Activated CD4-positive, alpha-beta T cell treated with anti-CD3 and anti-CD28 coated beads for 1 hour (primary cell): ENCODE data around the gene BOLA3.
"Not testable (repeated sequence)": the region's sequence is repeated elsewhere in the genome, so short reads cannot be mapped to it uniquely, and the experiment has no call there.

Source experiments
- DNase-seq: peaks from one replicate; pipeline ENCODE4 v3.0.0-alpha.2; 2020

Gene BOLA3

DNA sequence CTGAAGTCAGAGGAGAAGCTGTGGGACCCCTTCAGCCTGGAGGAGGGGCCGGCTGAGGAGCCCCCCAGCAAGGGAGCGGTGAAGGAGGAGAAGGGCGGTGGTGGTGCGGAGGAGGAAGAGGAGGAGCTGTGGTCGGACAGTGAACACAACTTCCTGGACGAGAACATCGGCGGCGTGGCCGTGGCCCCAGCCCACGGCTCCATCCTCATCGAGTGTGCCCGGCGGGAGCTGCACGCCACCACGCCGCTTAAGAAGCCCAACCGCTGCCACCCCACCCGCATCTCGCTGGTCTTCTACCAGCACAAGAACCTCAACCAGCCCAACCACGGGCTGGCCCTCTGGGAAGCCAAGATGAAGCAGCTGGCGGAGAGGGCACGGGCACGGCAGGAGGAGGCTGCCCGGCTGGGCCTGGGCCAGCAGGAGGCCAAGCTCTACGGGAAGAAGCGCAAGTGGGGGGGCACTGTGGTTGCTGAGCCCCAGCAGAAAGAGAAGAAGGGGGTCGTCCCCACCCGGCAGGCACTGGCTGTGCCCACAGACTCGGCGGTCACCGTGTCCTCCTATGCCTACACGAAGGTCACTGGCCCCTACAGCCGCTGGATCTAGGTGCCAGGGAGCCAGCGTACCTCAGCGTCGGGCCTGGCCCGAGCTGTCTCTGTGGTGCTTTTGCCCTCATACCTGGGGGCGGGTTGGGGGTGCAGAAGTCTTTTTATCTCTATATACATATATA, 46.0 kb downstream of the BOLA3 start:
- DNase-seq: no peak

- no peak for DNase-seq
Measured at GRCh38 chr2:74100254-74101216, 47.2 kb downstream of the BOLA3 start.

DNA sequence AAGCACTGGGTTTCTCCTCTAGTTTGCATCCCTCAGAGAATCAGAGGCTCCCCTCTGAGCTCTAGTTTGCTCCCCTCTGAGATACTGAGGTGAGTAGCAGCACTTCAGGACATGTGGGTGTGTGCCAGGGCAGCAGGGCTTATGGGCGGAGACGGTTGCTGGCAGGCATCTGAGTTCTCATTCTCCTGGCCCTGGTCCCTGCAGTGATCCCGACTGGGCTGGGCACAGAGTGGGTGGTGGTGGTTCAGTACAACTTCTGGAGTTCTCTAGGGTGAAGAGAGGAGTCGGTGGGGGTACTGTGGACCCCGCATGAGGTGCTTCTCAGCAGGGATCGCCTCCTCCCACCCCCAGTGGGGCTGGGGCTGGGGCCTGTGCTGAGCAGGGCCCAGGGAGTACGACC, 47.9 kb downstream of the BOLA3 start:
- no peak for DNase-seq

- no peak for DNase-seq
Measured at GRCh38 chr2:74099271-74099670, 48.4 kb downstream of the BOLA3 start.

GRCh38 chr2:74097574-74097973, 50.1 kb downstream of the BOLA3 start:
- no peak for DNase-seq

- DNase-seq: no peak
Measured at GRCh38 chr2:74096052-74096451, 51.7 kb downstream of the BOLA3 start.

- no peak for DNase-seq
Measured at GRCh38 chr2:74095632-74096031, 52.1 kb downstream of the BOLA3 start.

- no peak for DNase-seq
Measured at GRCh38 chr2:74094291-74094690, 53.4 kb downstream of the BOLA3 start.

- no peak for DNase-seq
Measured at GRCh38 chr2:74093840-74094239, 53.9 kb downstream of the BOLA3 start.

DNA sequence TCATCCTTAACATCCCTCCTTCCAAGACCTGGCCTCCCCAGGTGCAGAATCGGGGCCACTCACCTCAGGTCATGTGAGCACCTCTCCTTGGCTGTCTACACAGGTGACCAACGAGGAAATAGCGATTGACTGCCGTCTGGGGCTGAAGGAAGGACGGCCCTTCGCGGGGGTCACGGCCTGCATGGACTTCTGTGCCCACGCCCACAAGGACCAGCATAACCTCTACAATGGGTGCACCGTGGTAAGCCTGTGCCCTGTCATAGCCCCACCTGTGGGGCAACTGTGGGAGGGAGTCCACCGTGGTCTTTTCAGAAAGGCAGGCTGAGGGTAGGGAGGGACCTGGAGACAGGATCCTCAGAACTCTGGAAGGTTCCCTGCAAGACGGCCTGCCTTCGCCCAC, 54.3 kb downstream of the BOLA3 start:
- no peak for DNase-seq

- no peak for DNase-seq
Measured at GRCh38 chr2:74092275-74092674, 55.4 kb downstream of the BOLA3 start.

GRCh38 chr2:74091391-74091790, 56.3 kb downstream of the BOLA3 start:
- no peak for DNase-seq

GRCh38 chr2:74089816-74090745, 57.6 kb downstream of the BOLA3 start:
- no peak for DNase-seq

DNA sequence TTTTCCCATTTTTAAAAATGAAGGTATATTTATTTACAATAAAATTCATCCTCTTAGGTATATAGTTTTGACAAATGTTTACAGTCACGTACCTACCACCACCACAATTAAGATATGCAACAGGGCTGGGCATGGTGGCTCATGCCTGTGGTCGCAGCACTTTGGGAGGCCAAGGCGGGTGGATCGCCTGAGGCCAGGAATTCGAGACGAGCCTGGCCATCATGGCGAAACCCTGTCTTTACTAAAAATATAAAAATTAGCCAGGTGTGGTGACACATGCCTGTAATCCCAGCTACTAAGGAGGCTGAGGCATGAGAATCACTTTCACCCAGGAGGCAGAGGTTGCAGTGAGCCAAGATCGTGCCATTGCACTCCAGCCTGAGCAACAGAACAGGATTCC, 59.0 kb downstream of the BOLA3 start:
- DNase-seq: not testable (repeated sequence)

DNA sequence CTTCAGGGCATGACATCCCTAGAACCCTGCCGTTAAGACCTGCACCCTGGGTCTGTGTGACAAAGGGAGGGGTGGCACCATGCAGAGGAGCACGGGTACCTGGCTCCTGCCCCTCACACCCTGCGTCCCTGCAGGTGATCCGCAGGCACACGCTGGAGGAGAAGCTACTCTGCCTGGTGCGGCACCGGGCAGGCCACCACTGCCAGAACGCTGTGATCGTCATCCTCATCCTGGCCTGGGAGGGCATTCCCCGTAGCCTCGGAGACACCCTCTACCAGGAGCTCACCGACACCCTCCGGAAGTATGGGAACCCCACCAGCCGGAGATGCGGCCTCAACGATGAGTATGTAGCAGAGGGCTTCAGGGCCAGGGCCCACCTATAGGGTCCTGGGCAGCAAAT, 60.0 kb downstream of the BOLA3 start:
- DNase-seq: no peak

GRCh38 chr2:74086021-74086420, 61.7 kb downstream of the BOLA3 start:
- no peak for DNase-seq
